GM20431 (cell line): ENCODE measurements around the gene DGUOK.

Source experiments
- in situ Hi-C: fragments of 300-500 bp; cut with MseI, MboI; formaldehyde crosslinking; loops from one replicate; pipeline ENCODE4 v1.15.0; 2020; ENCODE audit warnings: low sequenced_read_pairs; ENCODE audit not compliant: unreplicated experiment

DGUOK gene

DNA sequence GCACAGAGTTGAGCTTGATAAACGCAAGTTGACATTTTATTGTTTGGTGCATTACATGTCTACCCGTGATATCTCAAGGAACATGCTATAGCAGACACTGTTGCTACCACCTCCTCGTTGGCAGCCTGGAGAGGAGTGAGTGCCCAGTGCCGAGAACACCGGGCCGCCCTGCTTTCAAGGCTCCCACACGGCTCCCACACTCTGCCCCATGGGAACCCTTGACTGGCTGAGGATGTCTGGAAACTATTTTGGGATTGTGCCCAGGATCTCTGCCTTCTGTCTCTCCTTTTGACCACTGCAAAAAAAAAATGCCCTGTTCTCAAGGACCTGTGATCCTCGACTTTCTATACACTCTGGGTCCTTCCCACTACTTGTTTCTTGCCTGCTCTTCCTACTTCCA, 79.1 kb downstream of the DGUOK start:
- in situ Hi-C loops, result no loop called here

DNA sequence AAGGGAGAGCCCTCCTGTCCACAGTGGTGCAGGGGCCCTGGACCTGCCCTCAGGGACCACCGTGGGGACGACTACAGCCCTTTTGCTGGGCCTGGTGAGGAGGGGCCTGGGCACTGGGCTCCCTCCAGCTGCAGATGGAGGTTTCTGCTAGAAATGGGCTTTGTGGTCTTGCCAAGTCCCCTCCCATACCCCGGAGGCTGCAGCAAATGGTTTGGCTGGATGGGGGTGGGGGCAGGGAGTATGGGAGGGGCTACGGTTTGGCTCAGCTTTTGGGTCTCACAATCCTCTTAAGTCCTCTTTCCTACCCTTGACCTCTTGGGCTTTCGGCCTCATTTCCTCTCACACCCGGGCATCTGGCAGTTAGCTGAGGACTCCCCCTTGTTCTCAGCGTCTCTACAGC, 79.8 kb downstream of the DGUOK start:
- in situ Hi-C loops, result no loop called here

DNA sequence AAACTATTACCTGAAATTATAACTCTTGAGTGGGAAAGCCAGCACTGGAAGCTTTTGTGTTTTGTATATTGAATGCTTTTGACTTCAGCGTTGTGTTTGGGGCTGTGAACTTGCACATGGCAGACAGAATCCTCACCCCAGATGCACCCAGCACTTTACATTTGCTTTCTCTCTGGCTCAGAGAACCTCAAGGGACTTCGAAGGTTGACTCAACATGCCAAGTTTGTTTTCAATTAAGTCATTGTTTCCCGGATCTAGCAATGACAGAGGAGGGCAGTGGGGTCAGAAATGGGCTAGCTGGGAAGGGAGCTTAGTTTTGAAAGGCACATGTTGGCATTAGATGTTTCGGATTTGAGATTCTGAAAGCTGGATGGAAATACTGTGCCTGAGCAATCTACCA, 80.4 kb downstream of the DGUOK start:
- in situ Hi-C loops, result no loop called here

DNA sequence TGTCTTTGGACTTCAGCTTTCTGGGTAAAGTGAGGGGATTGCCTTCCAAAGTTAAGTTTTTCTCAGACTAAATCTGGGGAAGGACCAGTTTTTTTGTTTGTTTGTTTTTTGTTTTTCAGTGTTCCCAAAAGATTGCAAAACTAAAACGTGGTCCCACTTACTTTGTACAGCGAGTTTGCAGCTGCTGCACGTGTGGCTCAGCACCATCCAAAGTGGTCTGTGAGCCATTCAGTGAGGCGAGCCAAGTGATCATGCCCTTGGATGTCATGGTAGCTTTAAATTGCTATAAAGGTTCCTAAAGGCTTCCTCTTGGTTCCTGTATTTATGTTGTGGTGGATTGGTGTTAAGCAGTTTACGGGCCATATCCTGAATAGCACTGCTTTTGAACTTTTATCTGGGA, 81.0 kb downstream of the DGUOK start:
- in situ Hi-C loops, result no loop called here
